Activated T-helper 2 cell treated with anti-CD3 and anti-CD28 coated beads, Interferon-gamma antibody, Interleukin-2, Interleukin-4, amounts not matched to agents 10 μg/mL and 5 μg/mL and 100 μg/mL, durations not matched to agents 14 hours and 24 hours and 36 hours (primary cell): Measurements from ENCODE around the gene FOXP2. TPM values are rescaled to one million over a fixed set of nuclear protein-coding genes. Genes with fewer than 3 reads are reported as not detected.

Experiments
- DNase-seq: peaks from one replicate; pipeline ENCODE4 v3.0.0; 2021; ENCODE audit warnings: low spot score
- H3K27ac Mint-ChIP-seq: one replicate; pipeline ENCODE4 v1.8.0; 2021; ENCODE audit warnings: mixed read lengths
- H3K27me3 Mint-ChIP-seq: one replicate; pipeline ENCODE4 v1.8.0; 2021; ENCODE audit warnings: low read depth, mixed read lengths
- H3K36me3 Mint-ChIP-seq: one replicate; pipeline ENCODE4 v1.8.0; 2021; ENCODE audit warnings: low read depth, mixed read lengths
- H3K4me1 Mint-ChIP-seq: one replicate; pipeline ENCODE4 v1.8.0; 2021; ENCODE audit warnings: low read depth, mixed read lengths
- H3K4me3 Mint-ChIP-seq: one replicate; pipeline ENCODE4 v1.8.0; 2021; ENCODE audit warnings: low read depth, mild to moderate bottlenecking, moderate library complexity, mixed read lengths
- H3K9me3 Mint-ChIP-seq: one replicate; pipeline ENCODE4 v1.8.0; 2021; ENCODE audit warnings: mixed read lengths
- intact Hi-C: fragments of 100-400 bp; cut with micrococcal nuclease; formaldehyde crosslinking; loops from one replicate; pipeline ENCODE4 v1.15.1; 2023
- total RNA-seq: library from RNA; stranded (reverse); gene quantifications from 2 replicates; pipeline ENCODE4 v1.2.3, GENCODE V29; 2022

The FOXP2 gene
- total RNA-seq, 1 donor from 2014 or later = 0.05 TPM

DNA sequence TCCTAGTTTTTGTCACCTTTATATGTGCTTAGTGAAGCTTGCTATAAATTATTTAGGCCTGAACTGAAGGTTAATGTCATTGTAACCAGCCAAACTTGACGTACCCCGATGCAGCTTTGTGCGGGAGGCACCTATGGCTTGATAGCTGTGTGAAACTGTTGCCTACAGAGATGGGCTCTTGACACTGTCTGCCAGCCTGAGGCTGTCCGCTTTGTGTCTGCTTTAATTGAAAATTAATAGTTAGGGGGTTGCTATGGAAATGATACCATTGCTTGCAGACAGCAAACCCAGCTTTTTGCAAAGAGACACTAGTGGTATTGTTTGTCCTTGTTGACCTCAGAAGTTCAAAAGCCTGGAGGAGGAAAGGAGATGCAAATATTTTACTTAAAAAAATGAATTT is 2.1 kb upstream of the FOXP2 start:
- DNase-seq = no peak
- no peak overlapping the region for H3K27ac Mint-ChIP-seq
- H3K36me3 Mint-ChIP-seq = no peaks in the 10 kb centered on the region
- no peaks in the 10 kb centered on the region for H3K4me1 Mint-ChIP-seq
- intact Hi-C loops = no loop called here
- no peaks in the 10 kb centered on the region for H3K9me3 Mint-ChIP-seq
- peaks cover 4% of the 10 kb centered on the region for H3K27me3 Mint-ChIP-seq
- no peak overlapping the region for H3K4me3 Mint-ChIP-seq

DNA sequence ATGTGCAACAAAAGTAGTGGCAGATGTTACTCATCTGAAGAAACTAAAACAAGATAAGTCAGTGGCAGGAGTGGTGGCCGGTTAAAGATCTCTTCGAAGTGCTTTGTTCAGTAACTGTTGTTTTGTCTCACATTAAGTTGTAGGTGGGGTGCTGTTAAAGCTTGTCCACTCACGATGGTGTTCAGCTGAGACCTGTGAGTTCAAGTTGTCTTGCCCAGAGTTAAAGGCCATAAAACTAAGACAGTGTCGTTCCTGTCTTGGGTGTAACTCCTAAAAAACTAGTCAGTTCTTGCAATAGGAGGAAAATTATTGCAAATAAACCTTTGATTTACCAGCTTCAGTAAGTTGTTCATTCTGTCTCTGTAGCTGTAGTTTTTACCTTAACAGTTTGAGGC is 857 bp upstream of the FOXP2 start:
- intact Hi-C loops = no loop called here
- H3K36me3 Mint-ChIP-seq = no peaks in the 10 kb centered on the region
- H3K4me1 Mint-ChIP-seq = no peaks in the 10 kb centered on the region
- no peak for DNase-seq
- peaks cover 4% of the 10 kb centered on the region for H3K27me3 Mint-ChIP-seq
- no peak overlapping the region for H3K27ac Mint-ChIP-seq
- H3K4me3 Mint-ChIP-seq = no peak overlapping the region
- no peaks in the 10 kb centered on the region for H3K9me3 Mint-ChIP-seq

DNA sequence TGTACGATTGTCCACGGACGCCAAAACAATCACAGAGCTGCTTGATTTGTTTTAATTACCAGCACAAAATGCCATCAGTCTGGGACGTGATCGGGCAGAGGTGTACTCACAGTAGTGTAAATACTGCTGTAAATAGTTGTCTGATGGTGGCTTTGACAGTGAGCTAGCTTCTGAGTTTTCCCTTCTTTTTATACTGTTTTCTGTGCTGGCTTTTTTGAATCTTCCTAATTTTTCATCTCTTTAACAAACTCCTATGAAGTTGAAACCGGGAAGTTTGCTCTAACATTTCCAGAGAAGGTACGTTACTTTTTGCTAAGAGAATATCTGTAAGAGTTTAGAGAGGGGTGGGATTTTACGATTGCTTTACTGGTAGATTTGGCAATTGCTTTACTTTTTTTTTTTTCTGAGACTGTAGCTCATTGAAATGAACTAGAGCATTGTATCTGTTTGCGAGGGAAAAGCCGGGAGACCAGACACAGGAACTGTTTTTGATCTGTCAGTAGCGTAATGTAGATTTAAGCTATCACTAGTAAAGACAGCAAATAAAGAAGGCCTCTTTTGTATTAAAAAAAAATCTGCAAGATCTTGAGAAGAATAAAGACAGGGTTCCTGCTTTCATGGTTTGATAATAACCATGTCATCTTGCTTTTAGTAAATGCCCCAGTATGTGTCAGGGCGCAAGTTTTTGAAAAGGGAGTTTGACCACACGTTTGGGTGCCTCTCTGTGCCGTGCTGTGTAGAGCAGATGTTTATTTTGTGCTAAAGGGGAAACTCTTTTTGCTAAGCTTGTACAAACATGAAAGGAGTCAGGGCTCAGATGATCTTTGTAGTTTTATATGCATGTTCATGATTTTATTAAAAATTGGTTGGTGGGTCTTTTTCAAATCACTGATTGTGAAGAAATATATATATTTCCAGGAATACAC is 712 bp downstream of the FOXP2 start:
- DNase-seq = no peak
- peaks cover 4% of the 10 kb centered on the region for H3K27me3 Mint-ChIP-seq
- H3K4me3 Mint-ChIP-seq = no peak overlapping the region
- no peak overlapping the region for H3K27ac Mint-ChIP-seq
- H3K36me3 Mint-ChIP-seq = no peaks in the 10 kb centered on the region
- no peaks in the 10 kb centered on the region for H3K9me3 Mint-ChIP-seq
- H3K4me1 Mint-ChIP-seq = no peaks in the 10 kb centered on the region
- intact Hi-C loops = no loop called here

DNA sequence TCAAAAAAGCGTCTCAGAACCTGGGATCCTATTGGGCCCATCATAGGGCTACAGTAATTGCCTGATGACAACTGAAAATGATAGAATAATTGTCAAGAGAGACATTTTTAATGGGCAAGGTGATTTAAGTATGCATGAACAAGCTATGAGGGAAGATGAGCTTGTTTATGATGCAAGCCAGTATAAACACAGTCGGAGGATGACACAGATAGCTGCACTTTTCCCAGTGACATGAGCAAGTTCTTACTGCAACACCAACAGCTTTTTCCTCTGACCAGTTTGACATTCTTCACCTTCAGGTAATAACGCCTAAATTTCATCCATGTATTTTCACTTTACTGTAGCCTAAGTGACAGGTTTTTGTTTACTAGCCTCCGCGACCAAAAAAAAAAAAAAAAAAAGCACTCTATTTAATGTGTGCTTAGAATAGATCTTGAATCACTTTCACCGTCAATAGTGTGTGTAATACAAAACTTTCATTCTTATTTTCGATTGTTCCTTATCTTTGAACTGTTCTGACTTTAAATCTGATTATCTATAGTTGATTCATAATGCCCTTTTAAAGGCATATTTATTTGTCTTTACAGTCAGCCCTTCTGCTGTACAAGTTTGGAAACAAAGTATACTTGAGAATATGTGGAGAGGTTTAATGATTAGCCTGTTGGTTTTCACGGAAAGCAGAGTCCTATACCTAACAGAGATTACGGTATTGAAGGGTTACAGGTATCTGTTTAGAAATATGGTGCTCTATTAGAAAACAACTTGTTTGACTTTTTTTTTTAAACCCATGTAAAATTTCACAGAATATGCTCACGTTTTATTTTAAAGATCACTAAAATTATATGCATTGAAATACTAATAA is 1.7 kb downstream of the FOXP2 start:
- Mint-ChIP-seq H3K27me3 (peaks cover 4% of the 10 kb centered on the region), H3K4me1 (no peaks in the 10 kb centered on the region), H3K27ac (no peak overlapping the region), H3K36me3 (no peaks in the 10 kb centered on the region), H3K9me3 (no peaks in the 10 kb centered on the region), H3K4me3 (no peak overlapping the region)
- intact Hi-C loops = no loop called here
- no peak for DNase-seq

DNA sequence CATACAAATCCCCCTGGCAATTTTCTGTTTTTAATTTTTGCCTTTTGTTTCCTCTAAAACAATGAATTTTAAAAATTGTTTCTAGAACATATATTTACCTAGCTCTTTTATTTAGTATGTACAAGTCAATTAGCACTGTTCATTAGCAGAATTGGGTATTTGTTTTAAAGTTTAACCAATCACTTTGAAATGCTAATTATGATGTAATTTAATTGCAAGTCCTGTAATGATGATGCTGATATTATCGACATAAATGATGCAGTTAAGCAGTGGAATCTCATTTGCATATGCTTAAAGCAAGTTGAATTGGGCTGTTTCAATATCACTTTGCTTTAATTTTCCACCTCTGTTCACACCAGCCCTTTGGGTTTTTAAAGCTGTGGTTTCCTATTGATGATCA is 2.7 kb downstream of the FOXP2 start:
- no peak for DNase-seq
- H3K4me3 Mint-ChIP-seq = no peak overlapping the region
- peaks cover 4% of the 10 kb centered on the region for H3K27me3 Mint-ChIP-seq
- intact Hi-C loops = no loop called here
- H3K27ac Mint-ChIP-seq = no peak overlapping the region
- no peaks in the 10 kb centered on the region for H3K9me3 Mint-ChIP-seq
- H3K4me1 Mint-ChIP-seq = no peaks in the 10 kb centered on the region
- H3K36me3 Mint-ChIP-seq = no peaks in the 10 kb centered on the region

DNA sequence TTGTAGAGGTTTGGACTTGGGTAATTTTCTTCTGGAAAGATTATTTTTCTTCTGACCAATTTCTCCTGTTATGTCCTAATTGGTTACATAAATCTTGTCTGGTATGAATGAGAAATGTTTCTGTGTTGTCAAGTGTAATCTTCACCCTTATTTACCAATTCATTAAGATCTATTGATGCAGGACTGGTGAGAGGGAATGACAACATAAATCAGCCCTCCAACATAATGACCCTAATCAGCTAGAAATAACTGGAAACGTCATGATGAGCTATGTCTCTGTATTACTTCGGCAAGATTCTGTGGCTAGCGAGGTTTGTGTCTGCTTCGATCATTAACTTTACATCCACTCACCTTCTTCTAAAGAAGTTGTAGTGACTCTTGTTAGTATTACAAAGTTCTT is 3.5 kb downstream of the FOXP2 start:
- no peak overlapping the region for H3K27ac Mint-ChIP-seq
- DNase-seq = no peak
- intact Hi-C loops = no loop called here

DNA sequence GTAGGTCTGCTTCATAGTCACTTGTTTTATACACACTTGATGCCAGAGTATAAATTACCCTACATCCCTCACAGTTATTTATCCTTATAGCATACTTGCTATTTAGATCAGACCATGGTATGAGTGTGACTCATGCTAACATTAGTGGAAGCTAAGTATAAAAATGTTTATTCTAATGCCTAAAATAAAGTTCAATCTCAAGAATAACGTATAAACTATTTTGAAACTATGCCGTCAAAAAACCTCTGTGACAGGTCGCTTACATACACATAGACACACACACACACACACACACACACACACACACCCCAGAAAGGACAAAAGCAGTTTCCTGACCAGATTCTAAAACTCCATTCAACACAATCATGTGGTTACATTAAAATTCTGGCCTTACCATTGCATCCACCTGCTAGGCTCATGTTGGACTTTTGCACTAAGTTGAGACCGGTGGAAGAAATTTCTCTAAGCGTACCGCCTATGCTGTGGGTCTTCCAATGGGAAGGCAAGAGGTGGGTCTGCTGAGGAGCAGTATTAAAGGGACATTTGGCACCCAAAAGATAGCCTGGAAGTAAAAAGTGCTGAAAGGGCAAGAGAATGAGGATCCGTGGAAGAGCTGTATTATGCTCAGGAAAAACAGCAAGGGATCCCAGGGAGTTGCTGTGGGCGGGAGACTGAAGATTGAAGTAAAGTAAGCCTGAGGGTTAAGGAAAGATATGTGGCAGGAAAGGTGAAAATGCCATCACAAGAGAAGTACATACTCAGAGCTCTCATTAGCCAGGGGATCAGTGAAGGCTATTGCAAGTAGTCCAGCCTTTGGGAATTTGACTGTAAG is 5.0 kb downstream of the FOXP2 start:
- no peak for DNase-seq
- Mint-ChIP-seq H3K27me3 (no peaks in the 10 kb centered on the region), H3K4me1 (no peaks in the 10 kb centered on the region), H3K36me3 (no peaks in the 10 kb centered on the region), H3K9me3 (no peaks in the 10 kb centered on the region), H3K4me3 (no peak overlapping the region), H3K27ac (no peak overlapping the region)
- intact Hi-C loops = no loop called here

More for the DNA sequence above, 3.5 kb downstream of the FOXP2 start:
- Mint-ChIP-seq H3K27me3 (no peaks in the 10 kb centered on the region), H3K4me3 (no peak overlapping the region), H3K36me3 (no peaks in the 10 kb centered on the region), H3K9me3 (no peaks in the 10 kb centered on the region), H3K4me1 (no peaks in the 10 kb centered on the region)

DNA sequence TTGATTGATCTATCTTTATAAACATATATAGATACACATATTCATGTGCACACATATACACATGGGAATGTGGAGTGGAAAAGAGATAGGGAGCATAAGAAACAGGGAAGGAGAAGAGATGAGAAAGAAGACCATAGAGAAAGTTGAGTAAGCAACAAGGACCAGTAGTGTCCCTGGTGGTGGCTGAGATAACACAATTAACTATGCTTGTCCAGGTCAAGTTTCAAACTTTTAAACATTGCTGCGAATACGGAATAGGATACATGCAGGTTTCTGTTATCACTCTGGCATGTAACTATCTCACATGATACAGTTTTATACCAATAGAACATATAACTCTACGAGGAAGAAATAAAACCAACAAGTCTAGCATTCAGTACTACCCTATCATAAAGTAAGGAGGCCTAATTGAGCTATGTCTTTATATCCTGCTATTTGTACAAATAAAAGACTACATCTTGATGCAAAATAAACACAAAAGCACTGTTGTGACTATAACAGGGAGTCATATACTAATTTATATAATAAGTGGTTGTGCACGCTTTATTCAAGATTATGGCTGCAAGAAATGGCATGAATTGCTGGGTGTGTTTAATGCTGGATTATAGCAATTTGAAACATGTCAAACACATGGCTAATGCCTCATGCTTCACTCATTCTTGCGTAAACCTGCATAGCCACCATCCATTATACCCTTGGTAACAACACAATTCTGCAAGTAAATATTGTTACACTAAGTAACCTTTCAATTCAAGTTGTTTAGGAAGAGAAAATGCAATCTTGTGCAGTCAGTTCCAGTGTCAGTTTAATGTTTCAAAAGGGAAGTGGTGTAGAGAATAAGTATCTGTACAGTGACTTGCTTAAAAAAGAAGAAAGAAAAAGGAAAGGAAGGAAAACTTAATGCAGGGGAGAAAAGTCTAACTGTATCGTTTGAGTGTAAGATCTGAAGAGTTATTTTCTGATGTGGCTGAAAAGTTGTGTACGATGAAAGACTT is 8.2 kb downstream of the FOXP2 start:
- H3K4me1 Mint-ChIP-seq = no peaks in the 10 kb centered on the region

DNA sequence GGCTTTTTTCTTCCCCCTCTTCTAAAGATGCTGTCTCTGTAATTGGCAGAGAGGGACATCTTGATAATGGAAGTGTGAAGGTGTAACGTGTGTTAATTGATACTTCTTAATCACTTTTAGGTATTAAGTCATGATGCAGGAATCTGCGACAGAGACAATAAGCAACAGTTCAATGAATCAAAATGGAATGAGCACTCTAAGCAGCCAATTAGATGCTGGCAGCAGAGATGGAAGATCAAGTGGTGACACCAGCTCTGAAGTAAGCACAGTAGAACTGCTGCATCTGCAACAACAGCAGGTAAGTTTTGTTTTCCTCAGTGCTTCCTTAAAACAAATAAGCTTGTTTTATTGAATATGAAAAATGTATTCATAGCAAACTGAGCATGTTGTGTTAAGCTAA is 11.8 kb downstream of the FOXP2 start:
- Mint-ChIP-seq H3K4me1 (no peaks in the 10 kb centered on the region), H3K4me3 (no peak overlapping the region), H3K27me3 (no peaks in the 10 kb centered on the region), H3K9me3 (no peaks in the 10 kb centered on the region), H3K27ac (no peak overlapping the region), H3K36me3 (no peaks in the 10 kb centered on the region)
- intact Hi-C loops = no loop called here
- DNase-seq = no peak

More for the DNA sequence above, 8.2 kb downstream of the FOXP2 start:
- Mint-ChIP-seq H3K27me3 (no peaks in the 10 kb centered on the region), H3K36me3 (no peaks in the 10 kb centered on the region), H3K4me3 (no peak overlapping the region), H3K27ac (no peak overlapping the region), H3K9me3 (no peaks in the 10 kb centered on the region)
- intact Hi-C loops = no loop called here
- no peak for DNase-seq

DNA sequence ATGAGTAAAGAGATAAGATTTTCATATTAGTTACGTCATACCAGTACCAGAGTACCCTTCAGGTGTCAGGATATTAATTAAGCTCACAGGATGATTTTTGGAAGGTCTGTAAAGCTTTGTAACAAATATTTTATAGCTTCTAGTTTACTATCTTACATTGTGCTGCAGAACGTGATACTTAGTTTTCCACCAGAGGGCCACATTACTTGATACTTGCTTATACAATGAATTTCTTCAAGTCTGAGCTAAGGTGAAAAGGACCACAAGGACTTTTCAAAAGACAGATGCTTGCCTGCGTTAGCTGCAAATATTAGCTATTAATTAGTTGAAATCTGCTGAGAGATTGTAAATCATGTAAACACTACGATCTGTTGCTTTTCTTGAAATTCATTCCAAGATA is 12.2 kb downstream of the FOXP2 start:
- H3K4me1 Mint-ChIP-seq = no peaks in the 10 kb centered on the region
- H3K9me3 Mint-ChIP-seq = no peaks in the 10 kb centered on the region
- no peaks in the 10 kb centered on the region for H3K27me3 Mint-ChIP-seq
- intact Hi-C loops = no loop called here
- H3K36me3 Mint-ChIP-seq = no peaks in the 10 kb centered on the region
- no peak overlapping the region for H3K27ac Mint-ChIP-seq
- no peak for DNase-seq
- H3K4me3 Mint-ChIP-seq = no peak overlapping the region

DNA sequence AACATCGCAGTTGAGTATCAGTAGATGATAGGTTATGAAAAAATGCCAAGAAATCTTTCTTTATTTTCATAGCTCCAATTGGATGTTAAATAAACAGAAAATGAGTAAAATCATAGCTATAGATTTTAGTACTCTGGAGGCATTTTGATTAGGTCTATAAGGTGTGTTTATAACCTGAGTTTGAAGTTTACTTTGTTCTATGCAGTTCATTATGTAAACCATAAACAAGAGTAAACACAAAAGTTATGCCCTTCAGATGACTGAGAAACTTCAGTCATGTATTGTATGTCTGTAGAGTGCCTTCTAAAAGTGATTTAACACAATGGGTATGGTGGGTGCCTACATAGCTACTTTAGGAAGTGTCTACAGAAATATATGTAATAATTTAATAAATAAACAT is 13.6 kb downstream of the FOXP2 start:
- no peaks in the 10 kb centered on the region for H3K9me3 Mint-ChIP-seq
- H3K4me1 Mint-ChIP-seq = no peaks in the 10 kb centered on the region

DNA sequence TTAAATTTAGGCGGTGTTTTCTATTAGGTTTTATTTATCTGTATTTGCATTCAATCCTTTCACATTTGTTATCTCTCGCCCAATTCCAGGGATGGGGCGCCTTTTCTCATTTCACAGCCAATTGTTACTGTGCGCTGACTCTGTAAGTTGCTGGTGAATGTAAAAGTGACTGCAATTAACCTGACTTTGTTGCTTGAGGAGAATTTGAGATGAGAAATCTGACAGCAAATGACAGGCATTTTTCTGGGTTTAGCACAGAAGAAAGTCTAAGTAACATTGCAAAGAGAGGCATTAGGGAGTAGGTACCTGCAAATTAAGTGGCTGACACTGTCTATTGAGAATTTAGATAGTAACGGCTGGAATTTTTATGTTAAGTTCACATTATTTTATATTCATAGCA is 16.6 kb downstream of the FOXP2 start:
- Mint-ChIP-seq H3K27ac (no peak overlapping the region), H3K36me3 (no peaks in the 10 kb centered on the region), H3K27me3 (no peaks in the 10 kb centered on the region), H3K4me3 (no peak overlapping the region), H3K9me3 (no peaks in the 10 kb centered on the region), H3K4me1 (no peaks in the 10 kb centered on the region)
- DNase-seq = no peak
- intact Hi-C loops = no loop called here

More for the DNA sequence above, 13.6 kb downstream of the FOXP2 start:
- Mint-ChIP-seq H3K27ac (no peak overlapping the region), H3K27me3 (no peaks in the 10 kb centered on the region), H3K4me3 (no peak overlapping the region), H3K36me3 (no peaks in the 10 kb centered on the region)
- intact Hi-C loops = no loop called here
- DNase-seq = no peak
